ENCODE measurements around the gene PCNX3.

PCNX3 gene

DNA sequence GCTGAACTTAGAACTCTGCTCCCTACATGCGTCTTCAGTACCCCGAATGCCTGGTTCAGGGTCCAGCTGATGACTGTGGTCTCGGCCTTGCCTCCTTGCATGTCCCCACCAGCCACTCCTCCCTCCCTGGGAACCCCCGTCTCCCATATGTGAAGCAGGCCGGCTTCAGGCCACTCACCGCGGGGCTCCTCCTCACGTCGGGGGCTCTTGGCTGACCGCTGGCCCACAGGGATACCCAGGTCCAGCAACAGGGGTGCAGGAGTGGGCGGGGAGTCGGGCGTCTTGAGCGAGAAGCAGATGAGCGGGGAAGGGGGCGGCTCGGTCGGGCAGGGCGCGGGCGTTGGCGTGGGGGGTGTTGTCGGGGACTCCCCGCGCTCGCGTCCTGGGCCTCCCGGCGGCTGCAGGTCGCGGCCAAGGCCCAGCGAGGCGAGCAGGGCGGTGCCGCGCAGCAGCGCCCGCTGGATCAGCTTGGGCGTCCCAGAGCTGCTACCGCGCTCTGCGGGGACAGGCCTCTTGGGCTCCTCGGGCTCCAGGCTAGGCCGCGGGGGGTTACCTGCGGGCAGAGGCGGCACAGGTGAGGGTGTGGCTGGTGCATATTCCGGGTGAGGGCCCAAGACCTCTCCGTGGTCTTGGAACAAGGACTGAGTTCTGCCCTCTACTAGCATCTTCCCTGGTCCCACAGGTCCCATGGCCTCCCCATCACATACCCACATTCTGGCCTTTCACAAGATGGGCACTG is 16.2 kb upstream of the PCNX3 start:
- no peak for DNase-seq

DNA sequence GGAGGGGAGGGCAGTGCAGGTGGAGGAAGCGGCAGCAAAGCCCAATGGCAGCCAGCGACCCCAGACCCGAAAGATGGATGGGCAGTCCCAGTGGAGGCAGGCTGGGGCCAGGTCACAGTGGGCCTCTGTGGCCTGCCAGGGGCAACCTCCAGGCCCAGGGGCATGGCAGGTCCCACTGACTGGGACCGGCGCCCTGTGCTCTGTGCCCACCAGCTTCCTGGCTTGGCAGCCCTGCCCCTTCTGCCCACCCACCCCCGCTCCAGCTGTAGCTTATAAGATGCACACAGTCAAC is 15.7 kb upstream of the PCNX3 start:
- no peak for DNase-seq

DNA sequence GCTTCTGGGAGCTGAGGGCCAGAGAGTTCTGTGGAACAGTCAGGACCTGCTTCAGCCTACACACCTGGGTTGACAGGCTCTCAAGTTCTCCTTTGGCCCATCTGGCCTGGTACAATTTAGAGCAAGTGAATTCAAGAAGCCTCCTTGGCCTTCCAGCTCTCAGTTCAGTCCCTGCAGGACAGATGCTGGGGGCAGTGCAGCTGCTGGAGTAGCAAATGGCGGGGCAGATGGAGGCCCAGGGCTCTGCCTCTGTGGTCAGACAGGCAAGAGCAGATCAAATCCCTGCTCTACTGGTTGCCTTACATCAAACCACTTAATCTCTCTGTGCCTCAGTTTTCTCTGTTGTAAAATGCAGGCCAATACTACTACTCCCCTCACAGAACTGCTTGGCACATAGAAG is 11.3 kb upstream of the PCNX3 start:
- DNase-seq, result no peak

DNA sequence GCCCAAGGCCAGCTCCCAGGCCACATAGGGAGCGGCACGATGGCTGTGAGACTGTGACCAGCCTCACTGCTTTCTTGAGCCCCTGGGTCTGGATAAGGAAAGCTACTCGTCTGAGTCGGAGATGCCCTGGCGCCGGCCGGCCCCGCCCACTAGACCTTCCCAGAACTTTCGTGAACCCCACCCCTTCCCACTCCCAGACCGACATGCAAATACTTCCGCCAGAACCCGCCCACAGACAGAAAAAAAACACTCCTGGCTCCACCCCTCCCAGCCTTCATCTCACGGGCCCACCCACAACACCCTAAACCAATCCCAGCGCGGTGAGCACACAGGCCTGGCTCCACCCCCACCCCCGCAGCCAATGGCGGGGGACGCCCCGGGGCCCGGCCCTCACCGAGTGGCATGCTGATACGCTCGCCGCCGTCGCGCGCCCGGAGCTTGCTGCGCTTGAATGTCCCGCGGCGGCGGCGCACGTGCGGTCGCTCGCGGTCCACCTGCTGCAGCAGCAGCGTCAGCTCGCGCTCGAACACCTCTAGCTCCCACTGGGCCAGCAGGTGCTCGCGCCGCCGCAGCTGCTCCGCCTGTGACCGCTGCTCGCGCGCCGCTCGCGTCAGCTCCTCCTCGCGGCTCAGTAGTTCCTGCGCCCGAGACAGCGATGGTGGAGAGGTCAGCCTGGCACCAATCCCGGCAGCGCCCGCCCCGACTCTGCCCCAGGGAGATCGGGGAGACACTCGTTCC is 8.5 kb upstream of the PCNX3 start:
- peak; percentile 54 for DNase-seq

DNA sequence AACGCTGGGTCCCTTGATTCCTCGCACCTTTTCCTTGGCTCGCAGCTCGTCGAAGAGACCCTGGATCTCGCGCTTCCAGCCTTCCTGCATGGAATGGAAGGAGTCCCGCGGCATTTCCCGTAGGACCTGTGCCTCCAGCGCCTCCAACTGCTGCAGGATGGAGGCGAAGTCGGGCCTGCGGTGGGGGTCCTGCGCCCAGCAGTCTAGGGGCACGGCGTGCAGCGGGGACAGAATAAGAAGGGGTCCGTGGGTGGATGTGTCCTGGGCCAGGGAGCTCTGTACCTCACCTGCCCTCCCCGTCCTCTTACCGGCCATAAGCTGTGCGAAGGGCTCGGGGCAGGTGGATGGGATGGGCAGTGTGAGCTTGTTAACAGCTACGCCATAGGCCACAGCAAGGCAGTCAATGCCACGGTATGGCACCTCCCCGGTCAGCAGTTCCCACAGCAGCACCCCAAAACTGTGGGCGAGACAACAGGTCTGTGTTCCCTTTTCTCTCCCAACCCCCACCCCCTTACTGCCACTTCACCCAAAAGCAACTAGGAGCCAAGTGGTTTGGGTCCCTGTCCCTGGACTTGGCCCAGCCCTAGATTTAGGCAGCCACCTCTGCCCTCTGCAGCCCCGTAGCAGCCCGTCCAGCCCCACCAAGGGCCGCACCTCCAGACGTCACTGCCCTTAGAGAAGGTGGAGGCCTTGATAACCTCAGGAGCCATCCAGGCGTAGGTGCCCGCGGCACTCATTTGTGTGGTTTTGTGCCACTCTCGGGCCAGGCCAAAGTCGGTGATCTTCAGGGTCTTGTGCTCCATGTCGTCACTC is 7.8 kb upstream of the PCNX3 start:
- no peak for DNase-seq

DNA sequence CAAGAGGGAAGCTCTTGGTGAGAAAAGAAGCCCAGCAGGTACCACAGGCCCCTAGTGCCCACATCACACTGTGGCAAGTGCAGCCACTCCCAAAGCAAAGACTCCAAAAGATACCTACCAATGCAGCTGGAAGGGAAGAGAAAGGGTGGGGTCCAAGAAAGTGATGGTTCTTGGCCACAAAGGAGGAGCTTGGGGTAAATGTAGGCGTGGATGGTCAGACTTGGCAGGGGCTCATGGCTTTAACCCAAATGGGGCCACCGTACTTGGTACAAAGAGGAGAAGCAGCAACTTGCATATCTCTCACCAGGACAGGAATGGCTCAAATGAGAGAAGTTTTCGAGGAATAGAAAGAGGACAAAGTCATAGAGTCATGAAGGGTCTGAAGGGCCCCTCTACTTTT is 6.3 kb upstream of the PCNX3 start:
- peak; percentile 71 for DNase-seq

DNA sequence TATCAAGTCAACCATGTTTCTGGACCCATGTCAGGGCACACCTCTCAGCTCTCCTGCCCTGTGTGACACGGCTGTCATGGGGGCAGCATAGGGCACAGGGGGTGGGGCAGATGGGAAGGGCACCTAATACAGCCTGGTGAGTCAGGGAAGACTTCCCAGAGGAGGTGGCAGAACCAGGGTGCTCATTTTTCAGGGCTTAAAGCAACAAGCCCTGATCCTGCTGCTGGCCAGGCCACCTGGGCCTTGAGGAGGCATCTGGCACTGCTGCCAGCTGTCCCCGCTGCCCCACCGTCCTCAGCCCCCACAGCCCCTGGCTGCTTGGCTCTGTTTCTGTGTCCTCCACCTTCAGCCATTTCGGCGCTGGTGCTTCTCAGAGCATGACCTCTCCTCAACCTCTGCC is 5.9 kb upstream of the PCNX3 start:
- no peak for DNase-seq

DNA sequence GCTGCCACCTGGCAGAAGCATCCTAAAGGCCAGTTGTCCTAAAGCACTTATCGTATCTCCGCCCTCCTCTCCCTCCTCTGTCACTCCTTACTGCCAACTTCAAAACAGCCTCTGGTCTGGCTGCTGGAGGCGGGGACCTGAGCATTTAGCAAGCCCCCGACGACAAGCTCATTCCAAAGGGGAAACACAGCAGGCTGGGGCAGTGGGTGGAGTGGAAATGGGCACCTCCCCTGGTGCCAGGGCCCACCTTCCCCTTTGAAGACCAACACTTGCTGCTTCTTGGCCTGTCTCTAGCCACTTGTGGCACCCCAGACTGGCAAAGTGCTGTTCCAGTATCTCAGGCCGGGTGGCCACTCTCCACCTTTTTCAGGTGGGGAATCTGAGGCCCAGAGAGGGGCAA is 5.2 kb upstream of the PCNX3 start:
- DNase-seq, result no peak

DNA sequence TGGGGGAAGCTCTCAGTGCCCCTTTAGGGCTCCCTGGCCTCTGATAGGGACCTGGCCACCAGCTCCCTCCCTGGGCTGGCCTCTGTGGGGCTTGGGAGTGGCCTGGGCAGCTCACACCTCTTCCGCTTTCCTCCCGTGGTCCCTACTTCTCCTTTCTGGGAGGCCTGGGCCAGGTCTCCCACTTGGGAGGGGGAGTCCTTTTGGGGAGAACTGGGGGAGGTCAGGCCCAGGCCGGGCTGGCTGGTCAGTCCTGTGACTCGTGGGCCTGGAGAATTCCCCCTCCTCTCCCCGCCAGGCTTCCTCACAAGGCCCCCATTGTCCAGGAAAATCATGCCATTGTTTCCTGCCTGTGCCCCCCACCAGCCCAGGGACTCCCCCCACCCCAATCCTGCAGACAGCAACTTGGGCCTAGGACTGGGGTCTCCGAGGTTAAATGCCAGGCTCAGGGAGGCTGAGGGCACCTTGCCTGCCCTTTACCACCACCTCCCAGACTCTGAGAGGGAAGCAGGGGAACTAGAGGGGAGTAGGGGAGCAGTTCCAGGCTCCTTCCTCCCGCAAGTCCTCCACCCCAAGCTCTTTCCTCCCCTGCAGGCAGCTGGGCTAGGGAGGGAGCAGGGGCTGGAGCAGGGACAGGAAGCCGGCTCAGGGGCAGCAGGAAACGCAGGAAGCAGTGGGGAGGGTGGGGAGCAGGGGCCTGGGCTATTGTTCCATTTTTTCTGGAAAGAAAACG is 4.4 kb upstream of the PCNX3 start:
- peak; percentile 79 for DNase-seq

DNA sequence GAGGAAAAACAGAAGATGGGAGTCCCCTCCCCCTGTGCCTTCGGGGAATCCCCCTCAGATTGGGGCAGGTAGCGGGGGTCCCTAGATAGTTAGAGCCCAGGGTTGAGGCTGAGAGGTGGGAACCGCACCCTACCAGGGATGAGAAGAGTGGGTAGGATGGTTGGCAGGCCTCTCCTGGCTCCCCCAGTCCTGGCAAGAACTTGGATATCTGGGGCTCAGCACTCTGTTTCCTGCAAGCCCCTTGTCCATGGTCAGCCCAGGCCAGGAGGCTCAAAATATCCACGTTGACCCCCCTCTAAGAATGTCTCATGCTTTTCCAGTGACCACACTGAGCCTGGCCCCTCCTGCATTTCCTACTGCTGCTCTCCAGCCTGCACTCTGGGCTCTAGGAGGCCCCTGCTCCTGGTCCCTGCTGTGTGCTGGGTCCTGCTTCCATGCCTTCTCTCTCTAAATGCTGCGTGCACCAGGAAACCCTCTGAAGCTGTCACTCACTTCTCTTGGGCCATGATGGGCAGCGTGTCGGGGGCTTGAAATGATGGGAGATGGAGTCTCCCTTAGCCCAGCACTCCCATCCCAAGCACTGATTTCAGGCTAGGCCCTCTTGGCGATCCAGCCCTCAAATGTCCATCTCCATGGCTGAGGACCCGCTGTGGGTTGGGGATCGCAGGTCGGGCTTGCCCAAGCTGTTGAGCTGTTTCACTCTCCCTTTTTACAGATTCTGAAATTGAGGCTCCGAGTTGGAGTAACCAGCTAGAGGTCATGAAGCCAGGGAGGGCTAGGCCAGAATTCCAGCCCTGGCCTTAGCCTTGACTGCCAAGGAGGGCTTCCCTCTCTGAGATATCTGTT is 3.6 kb upstream of the PCNX3 start:
- no peak for DNase-seq

DNA sequence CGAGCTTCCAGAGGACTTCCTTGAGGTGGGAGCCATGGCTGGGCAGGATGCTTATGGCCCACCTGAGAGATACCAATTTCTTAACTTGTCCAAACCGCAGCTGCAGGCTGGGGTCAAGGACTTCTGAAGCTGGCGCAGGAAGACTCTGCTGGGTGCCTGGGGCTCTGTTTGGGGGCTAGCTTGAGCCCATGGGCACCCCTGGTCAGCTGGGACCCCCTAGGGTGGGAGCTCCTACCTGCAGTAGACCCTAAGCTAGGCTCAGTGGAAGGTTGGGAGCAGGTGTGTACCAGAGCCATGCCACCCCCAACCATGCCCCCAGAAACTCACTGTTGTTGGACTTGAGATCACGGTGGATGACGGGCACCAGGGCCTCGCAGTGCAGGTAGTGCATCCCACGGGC is 2.9 kb upstream of the PCNX3 start:
- DNase-seq, result no peak

DNA sequence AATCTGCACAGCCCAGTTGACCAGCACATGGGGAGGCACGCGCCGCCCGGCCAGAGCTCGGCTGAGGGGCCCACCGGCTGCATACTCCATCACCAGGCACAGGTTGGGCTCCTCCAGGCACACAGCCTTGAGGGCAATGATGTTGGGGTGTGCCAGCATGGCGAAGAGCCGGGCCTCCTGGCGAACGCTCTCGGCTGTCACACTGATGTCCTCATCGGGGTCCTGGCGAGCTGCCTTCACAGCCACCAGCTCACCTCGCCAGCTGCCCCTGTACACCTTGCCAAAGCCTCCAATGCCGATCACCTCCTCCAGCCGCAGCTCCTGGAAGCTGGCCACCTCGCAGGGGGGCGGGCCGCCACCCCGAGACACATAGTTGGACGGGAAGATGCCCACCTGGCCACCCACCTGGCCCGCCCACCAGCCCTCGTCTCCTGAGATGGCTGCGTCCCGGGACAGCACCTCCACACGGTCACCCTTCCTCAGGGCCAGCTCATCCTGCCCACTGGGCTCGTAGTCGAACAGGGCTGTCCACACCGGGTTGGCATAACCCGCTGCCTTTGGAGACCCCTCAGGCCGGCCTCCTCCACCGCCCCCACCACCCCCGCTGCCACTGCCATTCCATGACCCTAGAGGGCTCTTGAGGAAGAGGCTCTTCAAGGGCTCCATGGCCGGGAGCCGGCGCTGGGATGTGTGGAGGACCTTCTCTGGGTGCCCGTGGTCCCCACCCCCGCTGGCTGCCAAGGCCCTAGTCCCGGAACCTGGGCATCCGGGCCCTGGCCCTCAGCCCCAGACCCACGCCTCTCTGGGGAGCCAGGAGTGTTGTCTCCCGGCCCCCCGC is 2.3 kb upstream of the PCNX3 start:
- no peak for DNase-seq

DNA sequence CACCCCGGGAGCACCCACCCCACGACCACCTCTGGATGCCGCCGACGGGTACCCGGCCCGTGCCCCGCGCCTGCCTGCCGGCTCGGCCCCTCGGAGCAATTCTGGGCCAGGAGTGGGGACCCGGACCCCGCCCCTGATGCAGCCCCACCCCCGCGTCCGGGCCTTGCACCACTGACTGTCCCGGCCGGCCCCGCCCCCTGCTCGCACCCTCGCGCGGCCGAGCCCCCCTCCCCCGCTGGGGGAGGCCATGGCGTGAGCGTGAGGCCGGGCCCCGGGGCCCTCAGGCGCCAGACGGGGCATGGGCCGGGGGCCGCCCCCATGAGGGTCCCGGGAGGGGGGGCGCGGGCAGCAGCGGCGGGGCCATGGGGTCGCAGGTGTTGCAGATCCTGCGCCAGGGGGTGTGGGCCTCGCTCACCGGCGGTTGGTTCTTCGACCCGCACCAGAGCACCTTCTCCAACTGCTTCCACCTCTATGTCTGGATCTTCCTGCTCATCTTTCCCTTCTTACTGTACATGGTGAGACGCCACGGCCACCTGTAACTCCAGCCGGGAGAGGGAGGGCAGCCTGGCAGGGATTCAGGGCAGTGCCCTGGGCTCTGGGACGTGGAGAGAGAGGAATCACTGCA is 486 bp downstream of the PCNX3 start:
- peak; percentile 67 for DNase-seq

DNA sequence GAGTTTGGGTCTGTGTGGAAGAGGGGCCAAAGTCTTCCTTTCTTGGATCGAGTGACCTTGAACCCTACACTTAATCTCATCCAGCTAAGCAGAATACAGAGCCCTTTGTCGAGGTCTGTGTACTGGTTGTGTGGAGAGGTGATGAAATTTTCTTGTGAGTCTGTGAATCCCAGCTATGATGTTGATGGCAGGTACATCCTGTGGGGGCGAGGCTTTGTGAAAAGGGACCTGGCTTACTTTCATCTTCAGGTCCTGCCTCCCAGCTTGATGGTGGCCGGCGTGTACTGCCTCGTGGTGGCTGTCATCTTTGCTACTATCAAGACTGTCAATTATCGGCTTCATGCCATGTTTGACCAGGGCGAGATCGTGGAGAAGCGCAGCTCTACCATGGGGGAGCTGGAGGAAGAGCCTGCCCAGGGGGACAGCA is 1.0 kb downstream of the PCNX3 start:
- DNase-seq, result no peak

DNA sequence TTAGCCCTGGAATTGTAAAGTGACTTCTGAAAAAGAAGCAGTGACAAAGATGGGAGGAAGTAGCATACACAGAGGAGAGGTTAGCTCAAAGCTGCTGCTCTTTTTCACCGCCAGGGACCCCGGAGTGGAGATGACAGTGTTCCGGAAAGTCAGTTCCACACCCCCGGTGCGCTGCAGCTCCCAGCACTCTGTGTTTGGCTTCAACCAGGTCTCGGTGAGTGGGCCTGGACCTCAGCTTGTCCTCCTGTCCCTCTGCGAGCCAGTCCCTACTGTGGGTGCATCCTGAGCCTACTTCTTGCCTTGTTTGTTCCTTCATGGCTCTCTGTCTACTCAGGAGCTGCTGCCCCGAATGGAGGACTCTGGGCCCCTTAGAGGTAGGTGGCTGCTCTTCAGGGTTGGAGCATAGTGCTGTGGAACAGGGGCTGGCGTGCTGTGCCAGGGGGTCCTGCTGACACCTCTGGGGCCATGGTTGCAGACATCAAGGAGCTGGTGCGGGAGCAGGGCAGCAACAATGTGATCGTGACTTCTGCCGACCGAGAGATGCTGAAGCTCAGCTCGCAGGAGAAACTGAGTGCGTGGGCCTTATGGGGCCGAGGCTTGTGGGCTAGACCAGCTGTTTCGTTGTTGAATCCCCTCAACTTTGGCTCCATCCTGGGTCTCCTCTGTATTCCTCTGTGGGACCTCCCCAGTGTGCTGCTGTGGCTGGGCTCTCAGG is 1.7 kb downstream of the PCNX3 start:
- no peak for DNase-seq

DNA sequence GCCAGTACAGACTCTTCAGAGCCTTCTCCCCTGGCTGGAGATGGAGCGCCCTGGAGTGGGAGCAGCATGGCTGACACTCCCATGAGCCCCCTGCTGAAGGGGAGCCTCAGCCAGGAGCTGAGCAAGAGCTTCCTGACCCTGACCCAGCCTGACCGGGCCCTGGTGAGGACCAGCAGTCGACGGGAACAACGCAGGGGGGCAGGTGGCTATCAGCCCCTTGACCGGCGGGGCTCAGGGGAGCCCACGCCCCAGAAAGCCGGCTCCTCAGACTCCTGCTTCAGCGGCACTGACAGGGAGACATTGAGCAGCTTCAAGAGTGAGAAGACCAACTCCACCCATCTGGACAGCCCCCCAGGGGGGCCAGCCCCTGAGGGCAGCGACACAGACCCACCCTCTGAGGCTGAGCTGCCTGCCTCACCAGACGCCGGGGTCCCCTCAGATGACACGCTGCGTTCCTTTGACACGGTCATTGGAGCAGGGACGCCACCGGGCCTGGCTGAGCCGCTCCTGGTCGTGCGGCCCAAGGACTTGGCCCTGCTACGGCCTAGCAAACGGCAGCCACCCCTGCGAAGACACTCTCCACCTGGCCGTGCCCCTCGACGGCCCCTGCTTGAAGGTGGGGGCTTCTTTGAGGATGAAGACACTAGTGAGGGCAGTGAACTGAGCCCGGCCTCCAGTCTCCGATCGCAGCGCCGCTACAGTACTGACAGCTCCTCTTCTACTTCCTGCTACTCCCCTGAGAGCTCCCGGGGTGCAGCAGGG is 2.6 kb downstream of the PCNX3 start:
- DNase-seq, result no peak

DNA sequence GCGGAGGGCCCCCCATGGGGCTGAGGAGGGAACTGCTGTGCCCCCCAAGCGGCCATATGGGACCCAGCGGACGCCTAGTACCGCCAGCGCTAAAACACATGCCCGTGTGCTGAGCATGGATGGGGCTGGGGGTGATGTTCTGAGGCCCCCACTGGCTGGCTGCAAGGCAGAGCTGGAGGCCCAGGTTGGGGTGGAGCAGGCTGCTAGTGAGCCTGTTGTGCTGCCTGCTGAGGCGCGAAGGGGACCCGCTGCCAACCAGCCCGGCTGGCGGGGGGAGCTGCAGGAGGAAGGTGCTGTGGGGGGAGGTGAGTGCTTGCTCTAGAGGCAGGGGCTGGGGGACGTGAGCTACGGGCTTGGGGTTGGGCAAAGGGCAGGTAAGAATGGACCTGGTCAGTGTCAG is 3.2 kb downstream of the PCNX3 start:
- DNase-seq, result no peak

DNA sequence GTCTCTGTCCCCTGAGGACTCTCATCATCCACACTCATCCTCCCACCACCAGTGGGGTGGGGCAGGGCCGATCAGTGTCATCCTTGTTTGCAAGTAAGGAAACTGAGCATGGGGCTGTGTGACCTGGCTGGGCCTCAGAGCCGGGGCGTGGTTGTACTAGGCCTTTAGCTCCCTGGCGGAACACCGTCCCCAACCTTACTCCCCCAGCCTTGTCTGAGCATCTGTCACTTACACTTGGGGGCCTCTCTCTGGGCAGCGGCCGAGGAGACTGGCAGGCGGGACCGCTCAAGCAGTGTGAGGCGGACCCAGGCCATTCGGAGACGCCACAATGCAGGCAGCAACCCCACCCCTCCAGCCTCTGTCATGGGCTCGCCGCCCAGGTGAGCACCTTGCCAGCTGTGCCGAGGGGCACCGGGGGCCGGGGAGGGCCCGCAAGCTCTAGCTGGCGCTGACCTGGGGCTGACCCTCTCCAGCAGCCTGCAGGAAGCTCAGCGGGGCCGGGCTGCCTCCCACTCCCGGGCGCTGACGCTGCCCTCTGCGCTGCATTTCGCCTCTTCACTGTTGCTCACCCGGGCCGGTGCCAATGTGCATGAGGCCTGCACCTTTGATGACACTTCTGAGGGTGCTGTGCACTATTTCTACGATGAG is 3.8 kb downstream of the PCNX3 start:
- no peak for DNase-seq

DNA sequence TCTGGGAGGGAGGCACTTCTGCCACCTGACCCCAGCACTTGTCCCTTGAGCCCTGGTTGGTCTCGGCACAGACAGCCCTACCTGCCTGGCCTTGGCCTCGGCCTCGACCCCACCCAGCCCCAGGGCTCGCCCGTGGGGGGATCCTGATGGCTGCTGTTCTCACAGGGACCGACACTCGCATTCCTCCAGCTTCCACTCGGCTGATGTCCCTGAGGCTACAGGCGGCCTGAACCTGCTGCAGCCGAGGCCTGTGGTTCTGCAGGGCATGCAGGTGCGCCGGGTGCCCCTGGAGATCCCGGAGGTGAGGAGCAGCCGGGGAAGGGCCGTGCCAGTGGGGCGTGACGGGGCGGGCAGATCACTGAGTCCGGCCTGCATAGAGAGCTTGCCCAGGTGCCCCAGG is 5.1 kb downstream of the PCNX3 start:
- DNase-seq, result no peak
